GM23338 (cell line): ENCODE measurements around the gene SENP5. TPM values are rescaled to one million over a fixed set of nuclear protein-coding genes. Genes with fewer than 3 reads are reported as not detected.

Experiments
- ATAC-seq: fragments of 200-7000 bp; cut with Tn5 transposase; 3 replicates; pipeline ENCODE4 v1.9.1; 2020
- DNase-seq: peaks from one replicate; pipeline ENCODE4 v3.0.0-alpha.2; 2015; ENCODE audit warnings: low spot score
- H2AFZ ChIP-seq: fragments of 200-600 bp; sonication (generic); 2 replicates; pipeline ENCODE4 v1.8.0; 2016; ENCODE audit warnings: antibody characterized with exemption, mild to moderate bottlenecking, moderate library complexity
- H3F3A ChIP-seq: fragments of 200-600 bp; sonication (generic); replicated peaks from 2 replicates; pipeline ENCODE4 v1.8.0; 2017; ENCODE audit warnings: antibody characterized with exemption, mixed run types, low read depth
- H3K27ac ChIP-seq: fragments of 200-600 bp; sonication (generic); 2 replicates; pipeline ENCODE4 v1.6.1; 2016; ENCODE audit warnings: low read depth
- H3K27me3 ChIP-seq: fragments of 200-600 bp; sonication (generic); 2 replicates; pipeline ENCODE4 v1.8.0; 2016; ENCODE audit warnings: mild to moderate bottlenecking, mixed run types, moderate library complexity; ENCODE audit not compliant: insufficient read depth
- H3K36me3 ChIP-seq: fragments of 200-600 bp; sonication (generic); 2 replicates; pipeline ENCODE4 v1.8.0; 2016; ENCODE audit warnings: mild to moderate bottlenecking; ENCODE audit not compliant: insufficient read depth
- H3K4me1 ChIP-seq: fragments of 200-600 bp; sonication (generic); 2 replicates; pipeline ENCODE4 v1.8.0; 2016; ENCODE audit warnings: mild to moderate bottlenecking, moderate library complexity; ENCODE audit not compliant: insufficient read depth
- H3K4me2 ChIP-seq: fragments of 200-600 bp; sonication (generic); 2 replicates; pipeline ENCODE4 v1.7.1; 2017; ENCODE audit warnings: mixed run types
- H3K4me3 ChIP-seq: fragments of 200-600 bp; sonication (generic); 2 replicates; pipeline ENCODE4 v1.6.1; 2016; ENCODE audit warnings: mixed run types
- H3K79me2 ChIP-seq: fragments of 200-600 bp; sonication (generic); replicated peaks from 2 replicates; pipeline ENCODE4 v1.8.0; 2017; ENCODE audit warnings: mild to moderate bottlenecking; ENCODE audit not compliant: insufficient read depth
- H3K9me2 ChIP-seq: fragments of 200-600 bp; sonication (generic); 2 replicates; pipeline ENCODE4 v1.8.0; 2017; ENCODE audit not compliant: insufficient read depth
- H4K20me1 ChIP-seq: fragments of 200-600 bp; sonication (generic); replicated peaks from 2 replicates; pipeline ENCODE4 v1.8.0; 2017; ENCODE audit warnings: mild to moderate bottlenecking; ENCODE audit not compliant: insufficient read depth
- H3K27ac Mint-ChIP-seq: 2 replicates; pipeline ENCODE4 v1.8.0; 2020; ENCODE audit warnings: inconsistent platforms, mild to moderate bottlenecking, moderate library complexity, mixed read lengths
- H3K27me3 Mint-ChIP-seq: 3 replicates; pipeline ENCODE4 v1.8.0; 2022; ENCODE audit warnings: low read depth, mild to moderate bottlenecking, moderate library complexity, mixed read lengths, inconsistent platforms; ENCODE audit not compliant: insufficient read depth, poor library complexity
- H3K36me3 Mint-ChIP-seq: 3 replicates; pipeline ENCODE4 v1.8.0; 2021; ENCODE audit warnings: low read depth, mild to moderate bottlenecking, inconsistent platforms, moderate library complexity, mixed read lengths
- H3K4me1 Mint-ChIP-seq: 3 replicates; pipeline ENCODE4 v1.8.0; 2020; ENCODE audit warnings: mild to moderate bottlenecking, inconsistent platforms, mixed read lengths
- H3K4me3 Mint-ChIP-seq: 3 replicates; pipeline ENCODE4 v1.8.0; 2021; ENCODE audit warnings: moderate library complexity, mild to moderate bottlenecking, inconsistent platforms, mixed read lengths
- H3K9me3 Mint-ChIP-seq: 3 replicates; pipeline ENCODE4 v1.8.0; 2020; ENCODE audit warnings: moderate library complexity, mild to moderate bottlenecking, inconsistent platforms, mixed read lengths
- CREB1 ChIP-seq: fragments of 250-450 bp; sonication (Bioruptor Pico); IDR thresholded peaks from 2 replicates; pipeline ENCODE4 v1.5.0; 2020; ENCODE audit warnings: low read depth, mild to moderate bottlenecking, moderate library complexity
- CTCF ChIP-seq, 2 experiments: fragments of 200-600 bp in 1 of 2; sonication (generic) in 1 of 2; conservative IDR thresholded peaks; 2 replicates each; pipeline versions ENCODE4 v1.5.1 to v1.6.1; 2016 to 2017; ENCODE audit warnings: antibody characterized with exemption in 2 of 2, low read depth in 2 of 2, mild to moderate bottlenecking in 2 of 2, moderate library complexity in 1 of 2
- EZH2 ChIP-seq: fragments of 200-600 bp; sonication (generic); IDR thresholded peaks from one replicate; pipeline ENCODE4 v1.8.0; 2017; ENCODE audit warnings: antibody characterized with exemption, mild to moderate bottlenecking, low read depth; ENCODE audit not compliant: unreplicated experiment
- EZH2phosphoT487 ChIP-seq: fragments of 200-600 bp; sonication (generic); IDR thresholded peaks from one replicate; pipeline ENCODE4 v1.8.1; 2018; ENCODE audit warnings: antibody characterized with exemption; ENCODE audit not compliant: unreplicated experiment
- JUNB ChIP-seq: IDR thresholded peaks from one replicate; pipeline ENCODE4 v1.6.1; 2016; ENCODE audit warnings: antibody characterized with exemption; ENCODE audit not compliant: unreplicated experiment
- NANOG ChIP-seq: IDR thresholded peaks from 2 replicates; pipeline ENCODE4 v1.6.1; 2016; ENCODE audit warnings: antibody characterized with exemption, borderline replicate concordance
- POLR2AphosphoS5 ChIP-seq: IDR thresholded peaks from 2 replicates; pipeline ENCODE4 v1.6.1; 2016; ENCODE audit warnings: antibody characterized with exemption, low read depth
- REST ChIP-seq: IDR thresholded peaks from one replicate; pipeline ENCODE4 v1.6.1; 2018; ENCODE audit warnings: antibody characterized with exemption; ENCODE audit not compliant: unreplicated experiment
- STAT1 ChIP-seq: IDR thresholded peaks from one replicate; pipeline ENCODE4 v1.6.1; 2016; ENCODE audit warnings: antibody characterized with exemption; ENCODE audit not compliant: unreplicated experiment
- ZNF331 ChIP-seq: fragments of 250-450 bp; sonication (Bioruptor Pico); IDR thresholded peaks from 2 replicates; pipeline ENCODE4 v1.5.0; 2020; ENCODE audit warnings: low read depth, mild to moderate bottlenecking, moderate library complexity
- ZNF462 ChIP-seq: fragments of 250-450 bp; sonication (Bioruptor Pico); IDR thresholded peaks from 2 replicates; pipeline ENCODE4 v1.5.0; 2020; ENCODE audit warnings: mild to moderate bottlenecking, moderate library complexity
- polyA plus RNA-seq: library from polyadenylated mRNA; unstranded; fragments of >200 nt; fragmentation: Nextera tagmentation; extraction: Ambion mirVana; gene quantifications from 2 replicates; pipeline ENCODE4 v1.2.1, GENCODE V29; 2016
- total RNA-seq: library from RNA; depleted of rRNA; stranded (reverse); fragments of >200 nt; shearing (Covaris generic); gene quantifications from 2 replicates; pipeline ENCODE4 v1.2.3, GENCODE V29; 2014

The SENP5 gene
- total and polyA plus RNA-seq, 2 experiments from 2014 or later, result 12.2 to 34.3 TPM

GRCh38 chr3:196918968-196919367 is 51.2 kb downstream of the SENP5 start:
- DNase-seq, result no peak
- no peak overlapping the region for H2AFZ ChIP-seq
- Mint-ChIP-seq H3K27me3 (peaks cover 2% of the 10 kb centered on the region), H3K36me3 (peaks cover 19% of the 10 kb centered on the region), H3K9me3 (no peaks in the 10 kb centered on the region), H3K27ac (no peak overlapping the region), H3K4me1 (no peaks in the 10 kb centered on the region), H3K4me3 (no peak overlapping the region)
- H4K20me1 ChIP-seq, result no peaks in the 10 kb centered on the region; the same call in 1 of the 2 replicates
- no peaks in the 10 kb centered on the region for H3K79me2 ChIP-seq
- H3K9me2 ChIP-seq, result no peaks in the 10 kb centered on the region
- H3K27me3 ChIP-seq, result no peaks in the 10 kb centered on the region
- no peak for ATAC-seq
- no peaks in the 10 kb centered on the region; the same call in 1 of the 2 replicates for H3K36me3 ChIP-seq
- H3K27ac ChIP-seq, result no peak overlapping the region
- H3K4me1 ChIP-seq, result no peaks in the 10 kb centered on the region
- no peak overlapping the region for H3K4me2 ChIP-seq
- no peaks in the 10 kb centered on the region for H3F3A ChIP-seq
- no peak overlapping the region for H3K4me3 ChIP-seq
- TF ChIP-seq POLR2AphosphoS5, result no peak
- TF ChIP-seq ZNF331 (CRISPR knock-in tag), result no peak
- no peak for TF ChIP-seq NANOG
- no peak for TF ChIP-seq EZH2phosphoT487
- no peak for TF ChIP-seq CREB1 (CRISPR knock-in tag)

- H3K27ac ChIP-seq, result no peak overlapping the region
- Mint-ChIP-seq H3K27ac (no peak overlapping the region), H3K36me3 (peaks cover 10% of the 10 kb centered on the region; the same call in 2 of the 3 replicates), H3K9me3 (no peaks in the 10 kb centered on the region), H3K4me1 (no peaks in the 10 kb centered on the region), H3K4me3 (no peak overlapping the region), H3K27me3 (no peaks in the 10 kb centered on the region)
- H3K27me3 ChIP-seq, result no peaks in the 10 kb centered on the region
- H3K4me2 ChIP-seq, result no peak overlapping the region
- no peaks in the 10 kb centered on the region for H3K79me2 ChIP-seq
- H3K4me1 ChIP-seq, result no peaks in the 10 kb centered on the region
- ATAC-seq (no peak), DNase-seq (no peak)
- H3F3A ChIP-seq, result no peaks in the 10 kb centered on the region
- H3K4me3 ChIP-seq, result no peak overlapping the region
- no peak overlapping the region for H2AFZ ChIP-seq
- no peaks in the 10 kb centered on the region for H3K9me2 ChIP-seq
- H4K20me1 ChIP-seq, result peaks cover 4% of the 10 kb centered on the region; the same call in 1 of the 2 replicates
- no peaks in the 10 kb centered on the region; the same call in 1 of the 2 replicates for H3K36me3 ChIP-seq
- TF ChIP-seq EZH2 (no peak), JUNB (no peak), ZNF331 (CRISPR knock-in tag) (no peak), STAT1 (no peak), EZH2phosphoT487 (no peak), REST (no peak), NANOG (no peak), CREB1 (CRISPR knock-in tag) (no peak), ZNF462 (CRISPR knock-in tag) (no peak), CTCF (conservative IDR thresholded peaks at IDR 0.05; ENCODE audit: low read depth in 2 of 2) (no peak)
Observed at GRCh38 chr3:196920733-196921132, 53.0 kb downstream of the SENP5 start.
